Activated CD8-positive, alpha-beta memory T cell treated with anti-CD3 and anti-CD28 coated beads, Interleukin-2, amount 50 U/mL, for 4 hours (primary cell): Measurements from ENCODE around the gene UGP2.

Experiments
- DNase-seq: peaks from one replicate; pipeline ENCODE4 v3.0.0-alpha.2; 2020

UGP2 gene

DNA sequence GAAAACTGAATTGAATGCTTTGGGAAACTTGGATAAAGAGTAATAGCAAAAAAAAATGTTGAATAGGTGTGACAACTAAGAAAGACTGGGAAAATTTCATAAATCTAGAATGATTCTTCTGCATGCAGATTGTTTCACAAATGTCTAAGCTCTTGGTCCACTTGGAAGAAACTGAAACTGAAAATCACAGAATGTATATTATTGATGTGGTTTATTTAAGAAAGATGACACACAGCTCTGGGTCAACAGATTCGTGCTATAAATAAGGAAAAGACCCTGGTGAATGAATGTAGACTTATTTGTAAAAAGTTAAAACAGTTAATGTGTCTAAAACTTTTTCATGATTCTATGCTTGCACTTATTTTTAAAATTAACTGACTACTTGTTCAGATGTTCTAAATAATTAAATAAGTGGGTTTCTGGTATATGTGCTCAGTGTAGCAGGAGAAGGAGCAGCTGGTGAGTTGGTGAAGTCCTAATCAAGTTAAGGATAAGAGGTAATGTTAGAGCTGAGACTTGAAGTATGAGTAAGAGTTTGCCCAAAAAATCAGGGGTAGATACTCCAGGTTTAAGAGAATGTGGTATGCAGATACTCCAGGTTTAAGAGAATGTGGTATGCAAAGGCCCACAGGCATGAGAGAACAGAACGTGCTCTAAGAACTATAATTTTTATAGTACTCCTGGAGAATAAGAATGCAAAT, 24.5 kb downstream of the UGP2 start:
- DNase-seq: no peak

DNA sequence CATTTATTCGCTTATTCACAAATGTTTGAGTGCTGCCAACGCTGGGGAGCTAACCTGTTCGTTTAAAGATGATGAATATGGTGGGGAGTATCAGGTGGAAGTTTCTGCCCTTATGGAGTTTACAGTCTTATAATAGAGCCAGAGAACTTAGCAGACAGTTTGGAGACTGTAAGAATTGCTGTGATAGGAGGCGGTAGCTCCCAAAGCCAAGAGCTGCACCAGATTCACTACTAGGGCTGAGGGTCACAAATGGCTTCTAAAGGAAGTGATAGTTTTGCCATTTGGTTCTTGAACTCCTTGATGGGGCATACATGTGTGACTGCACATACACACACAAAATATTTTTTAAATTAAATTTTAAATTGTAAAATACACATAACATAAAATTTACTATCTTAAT, 29.0 kb downstream of the UGP2 start:
- no peak for DNase-seq

DNA sequence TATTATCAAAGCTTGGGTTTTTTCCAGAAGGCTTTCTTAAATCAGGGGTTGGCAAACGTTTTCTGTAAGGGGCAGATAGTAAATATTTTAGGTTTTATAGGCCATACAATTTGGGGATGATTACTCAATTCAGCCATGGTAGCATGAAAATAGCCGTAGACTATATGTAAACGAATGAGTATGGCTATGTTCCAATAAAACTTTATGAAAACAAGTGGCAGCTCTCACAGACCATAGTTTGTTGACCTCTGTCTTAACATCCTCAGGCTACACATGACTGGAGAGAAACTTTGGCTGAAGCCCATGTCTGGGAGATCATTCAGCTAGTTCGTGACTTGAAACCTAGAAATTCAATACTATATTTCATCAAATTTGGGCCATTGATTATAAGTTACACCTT, 30.2 kb downstream of the UGP2 start:
- no peak for DNase-seq

DNA sequence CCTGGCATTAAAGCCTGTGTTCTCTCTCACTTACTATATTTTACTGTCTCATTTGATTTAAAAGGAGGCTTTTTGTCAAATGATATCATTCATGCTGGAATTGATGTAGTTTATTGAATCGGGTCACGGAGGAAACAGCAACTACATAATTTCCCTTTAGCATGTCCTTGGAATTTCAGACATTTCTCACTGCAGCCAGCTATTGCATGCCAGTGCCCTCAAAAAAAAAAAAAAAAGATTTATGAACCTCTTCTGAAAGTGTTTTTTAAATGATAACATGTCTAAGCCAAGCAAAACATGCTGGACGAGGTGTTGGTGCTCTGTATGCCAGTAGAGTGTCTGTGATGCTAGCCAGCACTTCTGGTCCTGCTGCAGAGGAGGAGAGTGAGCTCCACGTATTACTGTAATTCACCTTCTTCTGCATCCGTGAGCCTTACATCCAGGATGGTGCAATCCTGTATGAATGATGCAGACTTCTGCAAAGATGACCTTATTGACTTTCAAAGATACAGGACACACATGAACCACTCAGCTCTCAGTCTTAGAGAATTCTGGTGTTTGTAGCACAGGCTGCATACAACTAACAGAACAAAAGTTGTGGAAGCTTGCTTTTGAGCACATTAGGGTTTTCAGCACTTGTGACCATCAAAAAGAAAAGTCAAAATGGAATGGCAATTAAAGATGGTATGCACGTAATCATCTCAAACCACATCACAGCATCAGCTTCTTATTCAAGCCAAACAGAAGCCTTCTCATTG, 31.1 kb downstream of the UGP2 start:
- DNase-seq: no peak

DNA sequence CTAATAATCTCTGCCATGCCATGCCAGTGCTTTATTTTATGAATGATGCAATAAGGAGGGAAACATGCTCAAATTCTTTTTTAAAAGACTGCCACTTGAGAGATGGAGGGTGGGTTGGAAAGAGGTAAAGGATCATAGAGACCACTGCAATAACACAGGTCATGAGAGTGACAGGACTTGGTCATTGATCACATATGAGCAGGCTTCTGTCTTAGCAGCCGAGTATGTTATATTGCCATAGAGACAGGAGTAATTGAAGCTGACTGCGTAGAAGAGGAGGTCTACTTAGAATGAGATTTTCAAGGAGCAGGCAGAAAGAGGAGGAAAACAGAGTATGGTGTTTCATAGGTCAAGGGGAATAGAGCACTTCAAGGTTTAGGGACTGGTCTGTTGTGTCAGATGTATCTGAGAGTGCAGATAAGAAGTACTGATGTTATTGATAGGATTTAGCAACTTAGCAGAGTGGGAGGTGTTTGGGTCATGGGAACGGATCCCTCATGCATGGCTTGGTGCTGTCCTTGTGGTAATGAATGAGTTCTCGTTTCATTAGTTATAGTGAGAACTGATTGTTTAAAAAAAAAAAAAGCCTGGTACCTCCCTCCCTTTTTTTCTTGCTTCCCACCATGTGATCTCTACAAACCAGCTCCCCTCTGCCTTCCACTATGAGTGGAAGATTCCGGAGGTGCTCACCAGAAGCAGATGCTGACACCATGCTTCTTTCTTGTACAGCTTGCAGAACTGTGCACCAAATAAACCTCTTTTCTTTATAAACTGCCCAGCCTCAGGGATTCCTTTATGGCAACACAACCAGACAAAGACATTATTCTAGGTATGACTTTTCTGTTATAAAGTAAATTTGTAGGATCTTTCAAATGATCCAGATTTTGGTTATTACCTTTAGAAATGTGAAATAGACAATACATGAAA, 32.8 kb downstream of the UGP2 start:
- DNase-seq: no peak

DNA sequence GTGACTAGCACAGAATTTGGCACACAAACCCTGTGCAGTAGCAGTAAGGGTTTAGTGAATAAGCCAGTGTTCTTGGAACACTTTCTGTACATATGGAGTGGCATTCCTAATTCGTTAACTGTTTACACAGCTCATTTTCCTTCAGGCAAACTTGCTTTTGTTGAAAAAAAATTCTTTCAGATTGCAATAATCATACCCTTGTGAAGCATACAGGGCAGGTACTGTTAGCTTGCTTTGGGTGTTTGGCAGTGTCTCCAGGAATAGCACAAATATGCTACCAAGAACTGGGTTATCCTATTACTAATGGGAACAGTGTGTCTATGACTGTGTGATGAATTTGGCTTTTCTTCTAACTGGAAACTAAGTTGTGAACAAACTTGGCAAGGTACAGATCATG, 33.4 kb downstream of the UGP2 start:
- DNase-seq: no peak

DNA sequence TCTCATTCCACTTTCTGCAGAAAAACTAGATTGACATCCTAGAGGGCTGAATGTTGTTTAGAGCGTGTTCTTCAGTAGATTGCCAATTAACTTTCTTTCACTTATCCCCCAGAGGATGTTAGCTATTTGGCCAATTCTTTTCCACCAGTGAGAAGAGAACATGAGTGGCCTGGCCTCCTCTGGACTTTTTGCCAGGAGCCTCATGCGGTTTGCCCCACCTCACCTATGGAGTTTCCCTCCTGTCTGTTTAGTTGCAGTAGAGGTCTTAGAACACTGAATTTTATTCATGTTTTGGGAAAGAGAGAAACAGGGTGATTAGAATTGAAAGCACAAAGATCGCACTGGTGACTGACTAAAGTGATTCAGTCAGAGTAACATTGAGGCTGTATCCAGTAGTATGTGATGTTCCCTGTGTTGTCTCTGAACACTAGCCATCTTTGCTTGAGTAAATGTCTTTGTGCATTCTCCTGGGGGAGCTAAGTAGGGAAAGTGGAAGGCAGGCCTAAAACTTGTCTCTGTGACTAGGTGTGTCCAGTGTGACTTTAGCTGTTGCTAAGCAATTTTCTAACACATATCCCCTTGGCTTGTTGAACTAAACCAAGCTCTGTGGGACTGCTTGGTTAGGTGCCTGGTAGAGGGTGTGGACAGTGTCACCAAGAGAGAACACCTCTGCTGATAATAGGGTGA, 34.0 kb downstream of the UGP2 start:
- no peak for DNase-seq

DNA sequence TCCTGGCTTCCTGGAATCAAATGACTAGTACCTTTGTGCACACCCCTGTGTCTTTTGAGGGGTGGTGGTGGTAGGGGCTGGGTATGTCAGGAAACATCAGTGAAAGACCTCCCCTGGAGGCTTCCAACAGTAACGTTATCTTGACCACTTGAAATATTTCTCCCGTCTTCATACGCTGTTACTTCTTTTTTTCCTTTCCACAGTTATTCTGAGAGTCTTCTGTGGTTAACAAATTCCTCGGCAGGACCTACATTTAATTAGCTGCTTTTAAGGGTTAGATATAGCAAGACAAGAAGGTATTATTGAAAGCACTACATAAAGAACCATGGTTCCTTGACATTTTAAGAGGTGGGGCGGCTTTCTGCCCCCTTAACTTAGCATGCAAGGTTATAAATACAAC, 34.6 kb downstream of the UGP2 start:
- no peak for DNase-seq

DNA sequence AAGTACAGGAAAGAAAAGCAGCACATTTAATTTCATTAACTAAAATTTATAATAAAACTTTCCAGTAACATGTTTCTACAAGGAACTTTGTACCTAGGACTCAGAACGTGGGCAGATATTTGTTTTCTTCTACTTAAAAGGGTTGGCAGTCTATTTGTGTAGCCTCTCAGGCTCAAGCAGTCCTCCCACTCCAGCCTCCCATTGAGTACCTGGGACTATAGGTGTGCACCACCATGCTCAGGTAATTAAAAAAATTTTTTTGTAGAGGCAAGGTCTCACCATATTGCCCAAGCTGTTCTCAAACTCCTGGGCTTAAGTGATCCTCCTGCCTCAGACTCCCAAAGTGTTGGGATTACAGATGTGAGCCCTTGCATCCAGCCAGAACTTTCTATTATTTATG, 36.8 kb downstream of the UGP2 start:
- DNase-seq: no peak

DNA sequence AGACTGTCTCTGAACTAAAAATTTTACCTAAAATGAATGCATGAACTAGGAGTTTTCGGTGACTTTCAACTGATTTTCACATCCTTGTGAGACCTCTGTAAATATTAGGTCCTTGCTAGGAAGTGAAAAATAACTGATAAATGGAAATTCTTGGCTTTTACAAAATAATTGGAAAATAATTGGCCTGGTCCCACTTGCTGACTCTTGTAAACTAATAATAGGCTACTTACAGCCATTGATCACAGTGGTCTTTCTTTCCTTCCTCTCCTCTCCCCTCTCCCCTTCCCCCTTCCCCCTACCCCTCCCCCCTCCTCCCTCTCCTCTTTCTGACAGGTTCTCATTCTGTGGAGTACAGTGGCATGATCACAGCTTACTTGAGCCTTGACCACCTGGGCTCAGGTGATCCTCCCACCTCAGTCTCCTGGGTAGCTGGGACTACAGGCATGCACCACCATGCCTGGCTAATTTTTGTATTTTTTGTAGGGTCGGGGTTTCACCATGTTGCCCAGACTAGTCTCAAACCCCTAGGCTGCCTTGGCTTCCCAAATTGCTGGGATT, 38.3 kb downstream of the UGP2 start:
- no peak for DNase-seq

DNA sequence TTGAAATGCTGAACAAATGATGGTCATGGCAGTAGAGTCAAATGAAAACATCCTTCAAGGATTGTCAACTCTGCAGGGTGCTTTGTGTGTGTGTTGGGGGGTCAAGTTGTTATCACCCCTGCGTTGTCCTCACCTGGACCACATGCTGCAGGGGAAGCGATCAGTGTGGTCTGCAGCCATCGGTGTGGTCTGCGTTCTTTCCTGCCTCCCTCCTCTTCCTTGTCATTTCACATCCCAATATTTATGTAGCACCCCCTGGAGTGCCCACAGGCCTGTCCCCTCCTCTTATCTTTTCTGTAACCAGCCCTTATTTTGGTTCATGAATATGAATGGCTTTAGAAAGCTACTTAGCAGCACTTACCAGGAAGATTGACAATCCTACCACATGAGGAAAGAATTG, 38.9 kb downstream of the UGP2 start:
- DNase-seq: no peak

DNA sequence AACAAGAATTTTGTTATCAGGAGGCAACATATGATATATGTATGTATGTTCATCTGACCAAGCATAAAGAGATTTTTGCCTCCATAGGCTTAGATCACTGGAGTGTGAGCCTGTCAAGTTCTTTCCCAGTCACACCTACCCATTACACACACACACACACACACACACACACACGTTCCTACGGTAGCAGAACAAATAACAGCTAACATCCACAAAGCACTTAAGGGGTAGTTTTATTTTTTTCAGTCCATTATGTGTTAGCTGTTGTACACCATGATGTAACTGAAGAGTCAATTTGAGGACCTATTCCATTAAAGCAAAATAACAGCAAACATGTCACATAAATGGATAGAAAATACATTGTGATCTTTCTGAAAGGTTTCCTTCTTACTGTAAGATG, 39.5 kb downstream of the UGP2 start:
- no peak for DNase-seq

DNA sequence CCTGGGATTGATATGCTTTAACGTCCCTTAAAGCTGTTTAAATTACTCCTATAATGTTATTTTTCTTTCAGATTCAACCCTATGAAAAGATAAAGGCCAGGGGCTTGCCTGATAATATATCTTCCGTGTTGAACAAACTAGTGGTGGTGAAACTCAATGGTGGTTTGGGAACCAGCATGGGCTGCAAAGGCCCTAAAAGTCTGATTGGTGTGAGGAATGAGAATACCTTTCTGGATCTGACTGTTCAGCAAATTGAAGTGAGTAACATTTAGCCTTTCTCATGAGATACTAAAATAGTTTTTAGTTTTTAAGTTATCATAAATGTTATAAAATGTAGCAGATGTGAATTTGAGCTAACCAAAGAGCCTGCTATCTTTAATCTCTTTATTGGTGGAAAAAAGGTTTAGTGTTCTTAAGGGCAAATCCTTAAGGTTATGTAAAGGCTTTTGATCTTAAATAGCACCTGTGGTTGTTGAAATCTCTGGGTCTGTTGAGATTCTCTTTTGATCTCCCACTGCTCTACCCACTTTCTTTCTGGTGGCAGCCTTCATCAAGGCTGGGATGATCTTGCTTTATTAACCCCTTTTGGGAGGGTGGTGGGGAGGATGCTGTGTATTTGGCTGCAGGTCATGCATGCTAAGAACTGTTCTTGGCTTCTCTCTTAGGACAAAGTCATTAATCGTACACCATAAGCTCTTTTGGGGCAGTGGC, 40.9 kb downstream of the UGP2 start:
- no peak for DNase-seq

DNA sequence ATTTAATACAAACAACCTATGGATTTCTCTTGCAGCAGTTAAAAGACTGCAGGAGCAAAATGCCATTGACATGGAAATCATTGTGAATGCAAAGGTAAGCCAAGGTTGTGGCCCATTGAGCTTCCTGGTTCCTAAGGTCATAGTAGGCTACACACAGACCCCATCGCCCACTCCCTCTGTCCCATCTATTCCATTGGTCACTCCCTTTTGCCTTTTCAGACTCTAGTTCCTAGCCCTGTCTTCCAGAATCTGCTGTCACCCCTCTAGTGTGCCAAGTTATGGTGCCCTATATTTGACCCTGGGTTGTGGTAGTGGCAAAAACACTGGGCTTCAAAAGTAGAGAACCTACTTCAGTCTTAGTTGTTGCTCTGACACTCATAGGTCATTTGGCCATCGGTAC, 44.7 kb downstream of the UGP2 start:
- no peak for DNase-seq

DNA sequence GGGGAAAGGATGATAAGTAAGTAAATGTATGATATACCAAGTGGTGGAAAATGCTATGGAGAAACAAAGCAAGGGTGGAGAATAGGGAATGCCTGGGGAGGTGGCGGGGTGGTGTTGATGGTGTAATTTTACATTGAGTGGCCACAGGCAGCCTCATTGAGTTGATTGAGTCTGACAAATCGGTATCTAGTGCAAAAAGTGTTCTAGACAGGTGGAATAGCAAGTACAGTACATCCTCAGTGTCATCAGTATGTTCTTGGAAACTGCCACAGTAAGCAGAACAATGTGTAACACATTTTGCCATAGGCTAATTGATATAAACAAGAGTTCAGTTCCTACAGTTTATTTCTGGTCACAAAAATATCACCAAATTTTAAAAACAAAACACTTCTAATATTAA, 46.4 kb downstream of the UGP2 start:
- no peak for DNase-seq

DNA sequence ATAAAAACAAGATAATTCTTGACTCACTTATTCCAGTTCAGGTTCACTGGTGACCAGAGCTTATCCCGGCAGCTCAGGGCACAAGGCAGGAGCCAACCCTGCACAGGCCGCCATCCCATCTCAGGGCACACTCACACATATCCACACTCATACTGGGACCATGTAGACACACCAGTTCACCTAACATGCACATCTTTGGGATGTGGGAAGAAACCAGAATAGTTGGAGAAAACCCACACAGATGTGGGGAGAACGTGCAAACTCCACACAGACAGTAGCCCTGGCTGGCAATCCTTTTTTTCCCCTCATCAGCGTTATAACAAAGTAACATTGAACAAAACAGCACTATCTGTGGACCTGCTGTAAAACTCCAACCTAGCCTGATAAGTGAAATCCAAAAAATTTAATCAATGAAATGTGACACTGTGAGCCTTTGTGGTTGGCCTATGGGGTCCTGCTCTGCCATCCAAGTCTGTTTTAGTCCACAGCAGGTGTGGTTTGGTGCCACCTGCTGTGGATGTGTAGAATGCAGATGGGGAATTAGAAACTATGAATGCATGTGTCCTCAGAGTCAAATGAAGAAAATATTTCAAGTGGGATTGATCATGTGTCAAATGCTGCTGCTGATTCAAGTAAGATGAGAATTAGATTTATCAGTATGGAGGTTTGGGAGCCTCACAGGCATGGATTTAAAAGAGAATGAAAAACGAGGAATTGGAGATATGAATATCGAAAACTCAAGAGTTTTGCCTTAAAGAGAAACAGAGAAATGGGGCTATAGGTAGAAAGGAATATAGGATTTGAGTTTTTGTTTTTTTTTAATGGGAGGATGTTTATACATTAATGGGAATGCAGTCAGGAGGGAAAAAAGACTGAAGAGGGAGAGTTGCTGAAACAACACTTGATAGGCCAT, 47.0 kb downstream of the UGP2 start:
- peak; percentile 31 for DNase-seq

DNA sequence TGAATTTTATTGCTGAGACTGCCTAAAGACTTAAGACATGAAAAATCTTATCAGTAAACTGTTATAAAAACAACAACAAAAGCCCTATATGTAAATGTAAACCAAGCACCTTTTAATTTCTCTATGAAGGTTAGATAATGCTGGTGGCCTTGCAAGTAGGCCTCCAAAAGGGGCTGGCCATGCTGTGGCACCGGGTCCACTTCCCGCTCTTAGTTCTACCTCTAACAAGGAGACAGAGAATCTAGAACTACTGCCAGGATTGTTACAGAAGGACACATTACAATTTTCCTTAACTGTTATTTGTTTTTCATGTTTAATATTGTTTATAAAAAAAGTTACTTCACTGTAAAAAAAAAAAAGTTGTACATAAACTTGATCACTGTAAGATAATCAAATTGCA, 49.0 kb downstream of the UGP2 start:
- no peak for DNase-seq

DNA sequence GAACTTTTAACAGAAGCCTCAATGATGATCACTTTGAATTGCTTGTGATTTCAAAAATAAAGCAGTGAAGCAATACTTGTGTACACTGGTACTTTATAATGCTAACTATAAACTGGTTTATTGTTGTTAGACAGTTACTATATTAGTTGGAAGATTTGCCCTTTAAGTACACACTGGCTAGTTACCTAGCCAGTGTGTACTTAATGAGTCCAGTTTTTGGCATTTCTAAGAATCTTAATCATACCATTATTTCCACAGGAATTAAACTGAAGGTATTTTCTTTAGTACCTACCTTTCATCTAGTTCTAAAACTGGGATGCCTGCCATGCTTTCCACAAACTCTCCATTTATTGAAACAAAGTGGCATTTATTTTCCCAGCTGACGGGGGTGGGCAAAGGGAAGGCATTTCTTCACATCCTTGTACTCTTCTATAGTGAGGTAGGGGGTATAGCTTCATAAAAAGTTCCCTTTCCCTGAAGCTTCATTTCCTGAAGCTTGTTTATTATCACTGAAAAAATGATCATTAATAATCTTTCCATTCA, 49.9 kb downstream of the UGP2 start:
- DNase-seq: no peak

DNA sequence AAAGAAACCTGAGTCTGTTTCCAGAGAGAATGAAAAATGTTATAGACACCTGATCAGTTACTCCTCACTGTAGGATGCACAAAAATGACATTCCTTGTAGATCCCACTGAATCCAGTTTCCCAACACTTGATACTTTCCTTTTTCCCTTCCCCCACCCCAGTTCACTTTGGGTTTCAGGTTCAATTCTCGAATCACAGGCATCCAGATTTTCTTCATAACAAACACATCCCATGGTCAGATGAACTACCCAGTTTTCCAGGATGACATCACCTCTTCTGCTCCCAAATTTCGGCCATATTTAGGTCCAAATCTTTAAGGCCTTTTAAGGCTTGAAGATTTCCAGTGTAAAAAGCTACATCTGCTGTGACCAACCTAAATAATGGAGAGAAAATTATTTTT, 51.5 kb downstream of the UGP2 start:
- no peak for DNase-seq

DNA sequence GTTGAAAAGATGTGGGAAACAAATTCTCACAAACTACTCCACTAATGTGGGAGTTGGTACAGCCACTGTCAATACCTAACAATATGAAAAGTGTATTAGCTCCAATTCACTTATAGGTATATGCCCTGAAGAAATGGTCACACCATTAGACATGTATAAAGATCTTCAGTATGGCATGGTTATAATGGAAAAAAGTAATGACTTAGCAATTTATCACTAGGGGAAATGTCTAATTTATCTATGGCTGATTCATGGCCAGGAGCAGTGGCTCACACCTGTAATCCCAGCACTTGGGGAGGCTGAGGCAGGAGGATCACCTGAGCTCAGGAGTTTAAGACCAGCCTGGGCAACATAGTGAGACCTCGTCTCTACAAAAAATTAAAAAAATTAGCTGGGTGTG, 52.5 kb downstream of the UGP2 start:
- DNase-seq: no peak

DNA sequence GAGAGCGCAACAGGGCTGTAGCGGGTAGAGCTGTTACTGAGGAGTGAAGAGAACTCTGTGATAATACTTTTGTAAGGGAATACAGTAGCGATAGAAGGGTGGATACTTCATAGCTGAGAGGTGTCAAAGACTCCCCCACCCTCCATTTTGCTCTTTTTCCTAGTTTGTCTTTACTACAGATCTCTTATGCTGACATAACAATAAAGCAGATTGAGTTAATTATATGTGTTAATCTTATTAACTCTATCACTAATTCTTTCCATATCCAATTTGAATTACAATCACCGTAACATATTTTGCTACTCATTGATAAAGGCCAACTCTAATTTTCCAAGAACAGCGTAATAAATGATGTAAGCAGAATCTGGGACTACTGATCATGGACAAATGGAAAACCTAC, 57.1 kb downstream of the UGP2 start:
- DNase-seq: no peak
